Measurements from ENCODE around the gene THY1. TPM values are rescaled to one million over a fixed set of nuclear protein-coding genes. Genes with fewer than 3 reads are reported as not detected.

The THY1 gene
- total and polyA plus RNA-seq, 8 donors, result 28.7 to 130 (median 46.9) TPM

GRCh38 chr11:119403021-119403420 lies 20.0 kb downstream of the THY1 start:
- no peak for TF ChIP-seq CTCF (IDR thresholded peaks at IDR 0.05)
- H3K36me3 ChIP-seq, result no peaks in the 10 kb centered on the region
- no peaks in the 10 kb centered on the region for H3K4me1 ChIP-seq
- peaks cover 0 to 32% of the 10 kb centered on the region in 2 donors for H3K9me3 ChIP-seq
- ATAC-seq (peak; percentile 52), DNase-seq (no peak)
- no peak overlapping the region for H3K4me3 ChIP-seq
- intact Hi-C loops (cut with DNase I), result no loop called here
- no peaks in the 10 kb centered on the region for H3K27me3 ChIP-seq
- no peak overlapping the region for H3K27ac ChIP-seq

- no peak for ATAC-seq
- intact Hi-C loops (cut with DNase I), result no loop called here
- DNase-seq, result no peak
- Histone ChIP-seq H3K9me3 (peaks cover 0 to 37% of the 10 kb centered on the region in 2 donors), H3K4me3 (no peak overlapping the region), H3K27ac (no peak overlapping the region), H3K27me3 (no peaks in the 10 kb centered on the region), H3K4me1 (no peaks in the 10 kb centered on the region), H3K36me3 (no peaks in the 10 kb centered on the region)
- no peak for TF ChIP-seq CTCF (IDR thresholded peaks at IDR 0.05)
These were observed 20.5 kb downstream of the THY1 start for GRCh38 chr11:119402470-119402869.

DNA sequence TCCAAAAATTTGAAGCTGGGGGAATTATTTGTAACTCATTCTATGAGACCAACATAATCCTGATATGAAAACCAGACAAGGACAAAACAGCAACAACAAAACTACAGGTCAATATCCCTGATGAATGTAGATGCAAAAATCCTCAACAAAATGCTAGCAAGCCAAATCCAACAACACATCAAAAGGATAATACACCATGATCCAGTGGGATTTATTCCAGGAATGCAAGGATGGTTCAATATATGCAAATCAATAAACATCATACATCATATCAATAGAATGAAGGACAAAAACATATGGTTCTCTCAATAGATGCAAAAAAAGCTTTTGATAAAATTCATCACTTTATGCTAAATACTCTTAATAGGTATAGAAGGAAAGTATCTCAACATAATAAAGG lies 22.1 kb downstream of the THY1 start:
- intact Hi-C loops (cut with DNase I), result no loop called here
- H3K36me3 ChIP-seq, result no peaks in the 10 kb centered on the region
- TF ChIP-seq CTCF (IDR thresholded peaks at IDR 0.05), result no peak
- no peak for DNase-seq
- H3K27me3 ChIP-seq, result no peaks in the 10 kb centered on the region
- ATAC-seq, result no peak
- no peaks in the 10 kb centered on the region for H3K4me1 ChIP-seq
- no peak overlapping the region for H3K27ac ChIP-seq
- no peak overlapping the region for H3K4me3 ChIP-seq
- peaks cover 0 to 37% of the 10 kb centered on the region in 2 donors for H3K9me3 ChIP-seq

DNA sequence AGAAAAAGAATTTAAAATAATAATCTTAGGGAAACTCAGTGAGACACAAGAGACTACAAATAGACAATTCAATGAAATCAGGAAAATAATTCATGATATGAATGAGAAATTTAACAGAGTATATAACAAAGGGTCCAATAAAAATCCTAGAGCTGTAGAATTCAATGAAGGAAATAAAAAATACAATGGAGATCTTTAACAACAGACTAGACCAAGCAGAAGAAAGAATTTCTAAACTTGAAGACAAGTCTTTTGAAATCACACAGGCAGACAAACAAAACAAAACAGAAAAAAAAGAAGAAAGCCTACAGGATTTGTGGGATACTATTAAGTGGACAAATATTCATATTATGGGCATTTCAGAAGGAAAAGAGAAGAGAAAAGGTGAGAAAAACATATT lies 25.2 kb downstream of the THY1 start:
- Histone ChIP-seq H3K27ac (no peak overlapping the region), H3K36me3 (no peaks in the 10 kb centered on the region), H3K4me3 (no peak overlapping the region), H3K4me1 (no peaks in the 10 kb centered on the region), H3K9me3 (peaks cover 0 to 37% of the 10 kb centered on the region in 2 donors), H3K27me3 (peaks cover 0 to 9% of the 10 kb centered on the region in 2 donors)
- intact Hi-C loops (cut with DNase I), result no loop called here
- TF ChIP-seq CTCF (IDR thresholded peaks at IDR 0.05), result no peak
- ATAC-seq (no peak), DNase-seq (no peak)

GRCh38 chr11:119396835-119397234 lies 26.1 kb downstream of the THY1 start:
- DNase-seq (no peak), ATAC-seq (no peak)

More at GRCh38 chr11:119396835-119397234, 26.1 kb downstream of the THY1 start:
- TF ChIP-seq CTCF (IDR thresholded peaks at IDR 0.05), result no peak
- Histone ChIP-seq H3K27ac (no peak overlapping the region), H3K36me3 (no peaks in the 10 kb centered on the region), H3K27me3 (peaks cover 0 to 9% of the 10 kb centered on the region in 2 donors), H3K4me1 (no peaks in the 10 kb centered on the region), H3K9me3 (peaks cover 0 to 37% of the 10 kb centered on the region in 2 donors), H3K4me3 (no peak overlapping the region)
- intact Hi-C loops (cut with DNase I), result no loop called here
